Stomach smooth muscle (tissue), 2 donors: ENCODE results near the gene EXOC4.

Source experiments
- H3K27ac ChIP-seq: one replicate; pipeline ENCODE4 v1.7.0; 2013; ENCODE audit warnings: mild to moderate bottlenecking, low read length, inconsistent platforms
- H3K27me3 ChIP-seq, 2 donors: one replicate each; pipeline ENCODE4 v1.7.0; 2013; ENCODE audit warnings: low read length in 2 of 2; ENCODE audit not compliant: insufficient read depth in 2 of 2, control insufficient read depth in 1 of 2
- H3K36me3 ChIP-seq, 2 donors: one replicate each; pipeline ENCODE4 v1.7.0; 2013; ENCODE audit warnings: low read length in 2 of 2; ENCODE audit not compliant: control insufficient read depth in 2 of 2, insufficient read depth in 2 of 2
- H3K4me1 ChIP-seq: one replicate; pipeline ENCODE4 v1.7.0; 2013; ENCODE audit warnings: low read length; ENCODE audit not compliant: control insufficient read depth, insufficient read depth
- H3K4me3 ChIP-seq, 2 donors: one replicate each; pipeline ENCODE4 v1.7.0; 2013; ENCODE audit warnings: low read length in 2 of 2
- H3K9ac ChIP-seq, 2 donors: one replicate each; pipeline ENCODE4 v1.7.0; 2013; ENCODE audit warnings: low read length in 2 of 2, mild to moderate bottlenecking in 1 of 2
- H3K9me3 ChIP-seq, 2 donors: one replicate each; pipeline ENCODE4 v1.7.0; 2013; ENCODE audit warnings: low read length in 2 of 2; ENCODE audit not compliant: control insufficient read depth in 2 of 2
- donor health status: healthy.
- donor health status: Pancreatic carcinoma.

Gene EXOC4

DNA sequence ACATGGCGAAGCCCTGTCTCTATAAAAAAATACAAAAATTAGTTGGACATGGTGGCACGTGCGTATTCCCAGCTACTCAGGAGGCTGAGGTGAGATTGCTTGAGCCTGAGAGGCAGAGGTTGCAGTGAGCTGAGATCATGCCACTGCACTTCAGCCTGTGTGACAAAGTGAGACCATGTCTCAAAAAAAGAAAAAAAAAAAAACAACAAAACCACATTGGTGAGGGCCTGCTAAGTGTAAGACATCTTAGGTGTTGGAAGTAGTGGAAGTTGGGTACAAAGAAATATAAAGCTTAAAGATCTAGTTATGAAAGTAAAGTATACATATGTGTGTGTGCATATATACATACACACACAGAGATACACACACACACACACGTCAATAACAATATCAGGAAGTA is 228.0 kb downstream of the EXOC4 start:
- no peaks in the 10 kb centered on the region for H3K27me3 ChIP-seq
- no peak overlapping the region for H3K27ac ChIP-seq
- H3K36me3 ChIP-seq: peaks cover 3 to 7% of the 10 kb centered on the region in 2 donors
- H3K4me3 ChIP-seq: no peak overlapping the region
- no peaks in the 10 kb centered on the region for H3K9me3 ChIP-seq
- H3K9ac ChIP-seq: no peak overlapping the region
- H3K4me1 ChIP-seq: no peaks in the 10 kb centered on the region

DNA sequence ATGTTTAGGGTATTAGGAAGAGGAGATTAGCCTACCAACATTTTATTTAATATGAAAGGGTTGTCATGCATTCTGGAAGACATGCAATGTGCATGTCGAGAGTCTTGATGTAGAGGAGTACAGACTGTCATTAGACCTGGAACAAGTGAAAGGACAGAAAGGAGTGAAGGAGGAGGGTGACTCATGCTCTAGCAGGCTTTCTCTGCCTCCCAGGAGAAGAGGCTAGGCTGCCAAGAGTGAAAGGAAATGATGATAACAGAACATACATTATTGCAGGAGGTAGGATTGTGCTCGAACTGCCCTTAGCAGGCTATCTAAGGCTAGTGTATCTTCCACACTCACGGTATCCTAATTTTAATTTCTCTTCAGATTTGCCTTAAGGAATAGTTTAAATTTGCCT is 228.8 kb downstream of the EXOC4 start:
- H3K4me1 ChIP-seq: no peaks in the 10 kb centered on the region
- peaks cover 3 to 7% of the 10 kb centered on the region in 2 donors for H3K36me3 ChIP-seq
- H3K9me3 ChIP-seq: no peaks in the 10 kb centered on the region
- H3K27ac ChIP-seq: no peak overlapping the region
- no peak overlapping the region for H3K9ac ChIP-seq
- no peak overlapping the region for H3K4me3 ChIP-seq
- H3K27me3 ChIP-seq: no peaks in the 10 kb centered on the region

DNA sequence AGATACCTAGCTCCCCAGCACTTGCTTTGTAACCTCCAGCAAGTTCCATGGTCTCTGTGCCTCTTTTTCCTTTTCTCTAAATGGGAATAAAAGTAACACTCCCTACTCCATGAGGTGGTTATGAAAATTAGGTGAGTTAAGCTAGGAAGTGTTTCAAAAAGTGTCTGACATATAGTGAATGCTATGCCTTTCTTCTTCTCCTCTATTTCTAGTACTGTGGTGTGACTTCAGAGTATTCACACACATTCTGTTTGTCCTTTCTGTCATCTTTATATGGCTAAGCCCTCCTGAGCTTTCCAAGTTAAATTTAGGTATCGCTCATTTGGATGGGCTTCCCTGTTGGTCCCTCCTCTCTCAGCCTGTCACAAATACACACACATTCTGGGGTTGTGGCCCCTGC is 229.7 kb downstream of the EXOC4 start:
- Histone ChIP-seq H3K4me3 (no peak overlapping the region), H3K36me3 (peaks cover 3 to 5% of the 10 kb centered on the region in 2 donors), H3K27ac (no peak overlapping the region), H3K4me1 (no peaks in the 10 kb centered on the region), H3K27me3 (no peaks in the 10 kb centered on the region), H3K9me3 (no peaks in the 10 kb centered on the region), H3K9ac (no peak overlapping the region)

DNA sequence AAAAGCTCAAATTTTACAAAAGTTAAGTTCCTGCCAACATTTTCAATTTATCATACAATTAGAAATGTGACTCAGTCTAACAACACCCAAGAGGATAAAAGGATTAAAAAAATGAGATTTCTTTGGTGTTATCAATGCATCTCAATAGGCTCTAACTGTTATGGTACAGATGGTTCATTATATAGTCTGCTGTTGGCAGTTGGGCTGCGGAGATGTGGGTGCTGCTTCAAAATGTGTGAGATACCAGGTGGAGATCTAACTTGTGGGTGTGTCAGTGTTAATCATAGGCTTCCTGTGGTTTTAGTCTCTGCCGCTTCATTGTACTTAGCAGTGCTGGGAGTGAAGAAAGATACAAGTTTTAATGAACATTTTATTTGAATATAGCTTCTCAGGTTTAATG is 231.2 kb downstream of the EXOC4 start:
- peaks cover 3 to 5% of the 10 kb centered on the region in 2 donors for H3K36me3 ChIP-seq
- no peaks in the 10 kb centered on the region for H3K4me1 ChIP-seq
- H3K9ac ChIP-seq: no peak overlapping the region
- no peak overlapping the region for H3K27ac ChIP-seq
- no peaks in the 10 kb centered on the region for H3K27me3 ChIP-seq
- H3K4me3 ChIP-seq: no peak overlapping the region
- no peaks in the 10 kb centered on the region for H3K9me3 ChIP-seq

DNA sequence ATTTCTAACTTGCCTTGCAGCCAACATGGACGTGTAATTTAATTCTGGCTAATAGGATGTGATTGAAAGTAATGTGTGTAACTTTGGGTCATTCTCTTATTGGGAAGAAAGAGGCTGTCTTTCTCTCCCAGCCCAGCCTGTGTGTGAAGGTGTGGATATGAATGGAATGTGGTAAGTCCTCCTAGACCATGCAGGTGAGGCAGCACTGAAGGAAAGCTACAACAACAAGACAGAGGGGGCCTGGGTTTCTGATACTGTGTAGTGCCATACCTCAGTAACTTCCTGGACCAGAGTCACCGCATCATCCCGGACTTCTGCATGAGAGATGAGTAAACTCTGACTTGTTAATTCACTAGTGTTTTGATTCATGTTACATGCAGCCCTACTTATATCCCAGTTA is 237.0 kb downstream of the EXOC4 start:
- H3K27ac ChIP-seq: no peak overlapping the region
- no peak overlapping the region for H3K4me3 ChIP-seq
- no peaks in the 10 kb centered on the region for H3K4me1 ChIP-seq

DNA sequence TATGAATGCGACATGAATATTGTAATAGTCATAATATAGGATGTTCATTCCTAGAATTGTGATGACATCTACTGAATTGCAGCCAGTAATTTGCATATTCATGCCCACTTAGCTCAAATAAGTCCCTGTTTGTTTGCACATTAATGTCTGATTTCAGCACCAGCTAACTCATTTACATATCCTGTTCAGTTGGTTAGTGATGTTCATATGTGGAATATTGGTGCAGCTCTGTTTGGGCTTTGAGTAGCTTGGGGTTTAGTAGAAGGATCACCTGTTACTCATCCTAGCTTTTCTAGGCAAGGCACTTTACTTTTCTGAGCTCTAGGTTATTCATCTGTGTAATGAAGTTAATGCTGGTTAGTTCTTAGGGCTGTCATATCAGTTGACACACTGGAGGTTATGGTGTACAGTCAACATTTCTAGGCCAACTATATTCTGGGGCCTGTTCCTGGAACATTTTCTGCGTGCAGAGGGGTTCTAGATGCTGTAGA is 238.4 kb downstream of the EXOC4 start:
- no peak overlapping the region for H3K4me3 ChIP-seq
- peaks cover 0 to 2% of the 10 kb centered on the region in 2 donors for H3K36me3 ChIP-seq
- no peak overlapping the region for H3K9ac ChIP-seq
- no peak overlapping the region for H3K27ac ChIP-seq
- no peaks in the 10 kb centered on the region for H3K27me3 ChIP-seq
- H3K9me3 ChIP-seq: no peaks in the 10 kb centered on the region
- H3K4me1 ChIP-seq: no peaks in the 10 kb centered on the region

More for the DNA sequence above, 237.0 kb downstream of the EXOC4 start:
- Histone ChIP-seq H3K27me3 (no peaks in the 10 kb centered on the region), H3K36me3 (peaks cover 0 to 2% of the 10 kb centered on the region in 2 donors), H3K9ac (no peak overlapping the region), H3K9me3 (no peaks in the 10 kb centered on the region)

DNA sequence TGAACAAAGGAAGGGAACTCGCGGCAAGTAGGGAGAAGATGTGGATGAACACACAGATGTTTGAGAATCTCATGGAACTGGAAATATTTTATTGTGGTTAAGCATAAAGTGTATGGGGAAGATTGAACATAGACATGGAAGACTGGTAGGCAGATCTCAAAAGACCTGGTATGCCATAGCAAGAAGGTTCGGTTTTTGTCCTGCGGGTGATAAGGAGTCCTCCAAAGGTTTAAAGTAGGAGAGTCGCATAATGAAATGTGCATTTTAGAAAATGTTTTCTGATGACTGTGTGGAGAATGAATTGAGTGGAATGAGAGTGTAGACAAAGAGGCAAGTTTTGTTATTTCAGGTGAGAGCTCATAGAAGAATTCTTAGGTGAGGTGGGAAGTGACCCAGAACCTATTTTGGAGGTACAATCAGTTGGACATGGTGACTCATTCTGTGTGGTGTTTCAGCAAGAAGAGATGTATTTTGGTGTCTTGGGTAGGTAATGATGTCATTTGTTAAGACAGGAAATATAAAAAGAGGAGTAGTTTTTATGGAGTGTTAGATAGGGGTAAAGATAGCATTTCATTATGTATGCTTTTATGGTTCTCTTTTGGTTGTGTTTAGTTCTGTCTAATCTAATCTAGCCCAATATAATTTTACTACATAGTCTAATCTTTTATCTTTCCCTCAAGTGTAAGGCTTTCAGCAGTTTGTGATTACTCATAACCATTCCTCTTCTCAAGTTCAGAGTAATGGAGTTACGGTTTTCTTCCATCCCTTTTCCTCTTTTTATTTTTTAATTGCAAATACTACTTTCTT is 239.2 kb downstream of the EXOC4 start:
- Histone ChIP-seq H3K9me3 (no peaks in the 10 kb centered on the region), H3K9ac (no peak overlapping the region), H3K27me3 (no peaks in the 10 kb centered on the region), H3K27ac (no peak overlapping the region), H3K4me1 (no peaks in the 10 kb centered on the region), H3K4me3 (no peak overlapping the region), H3K36me3 (peaks cover 0 to 2% of the 10 kb centered on the region in 2 donors)

DNA sequence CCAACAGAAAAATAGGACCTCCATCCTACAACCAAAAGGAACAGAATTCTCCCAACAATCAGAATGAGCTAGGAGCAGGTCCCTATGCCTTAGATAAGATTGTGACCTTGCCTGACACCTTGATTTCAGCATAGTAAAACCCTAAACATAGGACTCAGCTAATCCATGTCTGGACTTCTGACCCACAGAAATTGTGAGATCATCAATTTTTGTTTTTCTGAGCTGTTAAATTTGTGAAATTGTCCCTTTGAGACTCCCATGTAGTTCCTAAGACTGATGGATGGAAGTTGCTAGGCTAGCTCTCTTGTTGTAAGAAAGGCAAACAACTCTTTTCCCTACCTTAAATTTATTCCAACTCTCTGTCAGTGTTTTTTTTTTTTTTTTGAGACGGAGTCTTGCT is 244.2 kb downstream of the EXOC4 start:
- no peaks in the 10 kb centered on the region for H3K27me3 ChIP-seq
- H3K4me3 ChIP-seq: no peak overlapping the region
- H3K27ac ChIP-seq: no peak overlapping the region
- no peaks in the 10 kb centered on the region for H3K36me3 ChIP-seq
- no peaks in the 10 kb centered on the region for H3K9me3 ChIP-seq
- no peak overlapping the region for H3K9ac ChIP-seq
- no peaks in the 10 kb centered on the region for H3K4me1 ChIP-seq

DNA sequence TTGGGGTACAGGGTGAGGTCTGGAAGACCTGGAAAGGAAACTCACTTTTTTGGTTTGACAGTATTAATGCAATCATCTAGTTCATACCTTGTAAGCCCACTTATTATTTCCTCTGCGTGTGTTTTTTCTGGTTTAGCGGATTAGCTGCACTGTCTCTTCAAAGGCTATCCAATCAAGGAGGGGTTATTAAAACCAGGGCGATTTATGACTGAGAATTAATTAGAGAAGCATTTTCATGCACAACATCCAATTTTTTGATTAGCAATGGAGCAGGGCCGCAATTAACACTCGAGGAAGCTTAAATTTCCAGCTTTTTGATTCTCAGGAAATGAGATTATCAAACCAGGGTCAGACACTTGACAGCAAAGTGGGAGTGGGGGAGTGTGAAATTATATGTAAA is 248.9 kb downstream of the EXOC4 start:
- Histone ChIP-seq H3K9me3 (no peaks in the 10 kb centered on the region), H3K27ac (no peak overlapping the region), H3K9ac (no peak overlapping the region), H3K27me3 (no peaks in the 10 kb centered on the region), H3K4me1 (no peaks in the 10 kb centered on the region), H3K4me3 (no peak overlapping the region), H3K36me3 (no peaks in the 10 kb centered on the region)

DNA sequence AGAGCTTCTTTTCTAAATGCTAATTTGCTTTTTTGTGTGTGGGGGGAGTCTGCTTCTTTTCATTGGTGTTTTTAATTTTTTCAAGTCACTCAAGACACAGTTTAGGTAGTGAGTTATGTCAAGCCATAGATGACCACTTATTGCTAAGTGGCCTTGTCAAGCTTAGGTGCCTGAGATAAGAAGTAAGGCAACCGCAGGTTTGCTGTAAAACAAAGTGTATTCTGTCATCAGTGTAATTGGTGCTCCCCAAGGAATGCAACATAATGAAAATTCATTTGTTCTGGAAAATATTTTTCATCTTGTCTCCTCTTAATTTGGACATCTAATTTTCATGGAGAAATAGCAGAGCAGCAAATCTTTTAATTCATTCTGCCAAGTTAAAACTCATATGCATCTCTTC is 249.6 kb downstream of the EXOC4 start:
- Histone ChIP-seq H3K36me3 (no peaks in the 10 kb centered on the region), H3K4me3 (no peak overlapping the region), H3K27ac (no peak overlapping the region), H3K27me3 (no peaks in the 10 kb centered on the region), H3K4me1 (no peaks in the 10 kb centered on the region), H3K9ac (no peak overlapping the region), H3K9me3 (no peaks in the 10 kb centered on the region)

DNA sequence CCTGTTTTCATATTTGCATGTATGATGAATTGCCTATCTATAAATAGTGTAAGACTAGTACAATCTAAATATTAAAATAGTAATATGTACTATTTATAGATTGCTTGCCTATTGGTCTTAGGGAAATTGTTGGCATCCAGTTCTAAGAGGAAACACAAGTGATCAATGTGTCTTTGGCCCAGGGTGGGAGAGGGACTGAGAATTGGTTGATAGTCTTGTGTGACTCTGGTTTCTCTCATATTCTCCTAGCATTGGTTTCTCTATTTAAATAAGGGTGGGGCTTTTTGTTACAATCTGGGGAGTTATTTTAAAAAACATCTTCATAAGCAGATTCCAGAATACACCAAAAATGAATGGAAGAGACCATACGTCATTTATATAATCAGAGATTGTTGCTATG is 250.1 kb downstream of the EXOC4 start:
- Histone ChIP-seq H3K4me3 (no peak overlapping the region), H3K27ac (no peak overlapping the region), H3K4me1 (no peaks in the 10 kb centered on the region), H3K27me3 (no peaks in the 10 kb centered on the region), H3K9me3 (no peaks in the 10 kb centered on the region), H3K9ac (no peak overlapping the region), H3K36me3 (no peaks in the 10 kb centered on the region)
